ENCODE data around the gene PTDSS2.

GRCh38 chr11:468036-468435, 18.0 kb downstream of the PTDSS2 start:
- no peak for TF ChIP-seq CEBPB (IDR thresholded peaks at IDR 0.05; ENCODE audit: low read depth, low read length)
- TF ChIP-seq CTCF (conservative IDR thresholded peaks at IDR 0.05; ENCODE audit: low read depth, low read length), result no peak
- no peak for TF ChIP-seq NFE2L2 (IDR thresholded peaks at IDR 0.05; ENCODE audit: low read depth, low read length)
- no peak for TF ChIP-seq MAZ (IDR thresholded peaks at IDR 0.05; ENCODE audit: borderline replicate concordance, low read depth, low read length)
- TF ChIP-seq POLR2A (IDR thresholded peaks at IDR 0.05; ENCODE audit: low read depth, low read length), result no peak
- TF ChIP-seq RAD21 (IDR thresholded peaks at IDR 0.05; ENCODE audit: low read length), result no peak
- TF ChIP-seq RFX5 (IDR thresholded peaks at IDR 0.05; ENCODE audit: low read depth, low read length), result no peak
- no peak for TF ChIP-seq FOS (IDR thresholded peaks at IDR 0.05; ENCODE audit: low read depth, low read length)
- TF ChIP-seq MXI1 (IDR thresholded peaks at IDR 0.05; ENCODE audit: borderline replicate concordance, low read depth, low read length), result no peak
- TF ChIP-seq SMC3 (IDR thresholded peaks at IDR 0.05; ENCODE audit: low read depth, low read length), result no peak
